ENCODE results near the gene NLRC4. TPM values are rescaled to one million over a fixed set of nuclear protein-coding genes. Genes with fewer than 3 reads are reported as not detected.

NLRC4 gene
- total and polyA plus RNA-seq, 2 of the 4 experiments (the other 2 are of a cell fraction): not detected

DNA sequence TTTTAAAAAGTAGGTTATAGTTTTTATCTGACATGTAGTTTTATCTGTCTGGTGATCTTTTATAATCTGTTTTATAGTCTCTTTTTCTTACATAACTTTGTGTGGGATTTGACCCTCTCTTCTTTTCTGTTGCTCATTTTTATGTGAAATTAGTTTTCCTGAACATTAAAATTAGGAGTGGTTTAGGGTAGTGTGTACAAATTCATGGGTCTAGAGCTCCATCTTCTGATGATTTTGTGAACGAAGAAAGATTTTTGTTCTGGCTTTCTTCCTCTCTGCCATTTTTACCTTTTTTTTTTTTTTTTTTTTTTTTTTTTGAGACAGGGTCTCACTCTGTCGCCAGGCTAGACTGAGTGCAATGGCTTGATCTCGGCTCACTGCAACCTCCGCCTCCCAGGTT lies 52.4 kb downstream of the NLRC4 start:
- H3K9me3 ChIP-seq (ENCODE audit: control insufficient read depth, insufficient read depth, low read length): no peaks in the 10 kb centered on the region
- H3K27me3 ChIP-seq (ENCODE audit: control insufficient read depth, insufficient read depth, low read length): no peaks in the 10 kb centered on the region
- no peak overlapping the region for H3K27ac ChIP-seq (ENCODE audit: insufficient read depth, low read length)
- no TSS peak for BruUV-seq (replicated peaks)
- ChIA-PET CTCF (interaction anchor here (0.7 kb wide), 2 partner anchors 25 to 1766 kb away, joined by 3 to 7 read pairs; no protein-coding TSS in a partner anchor), POLR2A (ENCODE audit: unreplicated experiment) (interaction anchor here (0.6 kb wide), 1 partner anchor 388 kb away, joined by 9 read pairs; no protein-coding TSS in a partner anchor)
- dilution Hi-C loops (cut with HindIII; ENCODE audit: low sequenced_read_pairs, unreplicated experiment): no loop called here
- no peak overlapping the region for H4K91ac ChIP-seq (ENCODE audit: insufficient read depth, low read depth, low read length)
- H2AFZ ChIP-seq (replicated peaks; ENCODE audit: low read length, poor library complexity): no peak overlapping the region
- H3K56ac ChIP-seq (ENCODE audit: extremely low read depth, insufficient read depth, low read length): no peak overlapping the region
- no peak overlapping the region for H4K5ac ChIP-seq (ENCODE audit: low read depth, low read length)
- no CpG with 5 or more reads among the region's 4 CpGs for WGBS, 2 experiments (ENCODE audit: extremely low coverage in 2 of 2, insufficient read length in 1 of 2)
- no peaks in the 10 kb centered on the region for H3K79me1 ChIP-seq (ENCODE audit: low read depth in 1 of 2, low read length in 2 of 2)
- H2BK5ac ChIP-seq (ENCODE audit: low read depth, low read length, poor library complexity, severe bottlenecking): no peak overlapping the region
- H2BK15ac ChIP-seq (ENCODE audit: low read depth, low read length): no peak overlapping the region
- no peaks in the 10 kb centered on the region for H3K4me1 ChIP-seq (ENCODE audit: control insufficient read depth, insufficient read depth, low read length)
- H3K4me3 ChIP-seq (ENCODE audit: insufficient read depth, low read depth, low read length): no peak overlapping the region
- H3K18ac ChIP-seq (ENCODE audit: low read depth, low read length): no peak overlapping the region
- H3K23ac ChIP-seq (ENCODE audit: low read depth, low read length): no peak overlapping the region
- DNase-seq: peak; percentile 5
- H3K36me3 ChIP-seq (ENCODE audit: control insufficient read depth, insufficient read depth, low read length): peaks cover 10% of the 10 kb centered on the region
- no peak for TF ChIP-seq POLR2A (IDR thresholded peaks at IDR 0.05; ENCODE audit: low read depth, low read length)
- TF ChIP-seq, protein P1, sequence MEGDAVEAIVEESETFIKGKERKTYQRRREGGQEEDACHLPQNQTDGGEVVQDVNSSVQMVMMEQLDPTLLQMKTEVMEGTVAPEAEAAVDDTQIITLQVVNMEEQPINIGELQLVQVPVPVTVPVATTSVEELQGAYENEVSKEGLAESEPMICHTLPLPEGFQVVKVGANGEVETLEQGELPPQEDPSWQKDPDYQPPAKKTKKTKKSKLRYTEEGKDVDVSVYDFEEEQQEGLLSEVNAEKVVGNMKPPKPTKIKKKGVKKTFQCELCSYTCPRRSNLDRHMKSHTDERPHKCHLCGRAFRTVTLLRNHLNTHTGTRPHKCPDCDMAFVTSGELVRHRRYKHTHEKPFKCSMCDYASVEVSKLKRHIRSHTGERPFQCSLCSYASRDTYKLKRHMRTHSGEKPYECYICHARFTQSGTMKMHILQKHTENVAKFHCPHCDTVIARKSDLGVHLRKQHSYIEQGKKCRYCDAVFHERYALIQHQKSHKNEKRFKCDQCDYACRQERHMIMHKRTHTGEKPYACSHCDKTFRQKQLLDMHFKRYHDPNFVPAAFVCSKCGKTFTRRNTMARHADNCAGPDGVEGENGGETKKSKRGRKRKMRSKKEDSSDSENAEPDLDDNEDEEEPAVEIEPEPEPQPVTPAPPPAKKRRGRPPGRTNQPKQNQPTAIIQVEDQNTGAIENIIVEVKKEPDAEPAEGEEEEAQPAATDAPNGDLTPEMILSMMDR (conservative IDR thresholded peaks at IDR 0.05; ENCODE audit: low read depth, low read length): 0 out of 2 replicates have a peak, but pooled peaks have one; percentile 16
- peak; percentile 20; the same call in 1 of the 2 replicates for TF ChIP-seq RAD21 (IDR thresholded peaks at IDR 0.05; ENCODE audit: low read length)
- H2BK20ac ChIP-seq (ENCODE audit: low read depth, low read length): no peak overlapping the region
- H4K20me1 ChIP-seq (ENCODE audit: insufficient read depth, low read length): no peaks in the 10 kb centered on the region
- H2AK5ac ChIP-seq (ENCODE audit: low read depth, low read length): no peak overlapping the region
- in situ Hi-C loops (cut with MboI; ENCODE audit: low sequenced_read_pairs): no loop called here
- intact Hi-C loops (cut with micrococcal nuclease): no loop called here
- H3K14ac ChIP-seq (replicated peaks; ENCODE audit: low read depth, low read length): no peak overlapping the region
- no peak overlapping the region for H3K9ac ChIP-seq (ENCODE audit: low read depth, low read length)
- H4K8ac ChIP-seq (ENCODE audit: low read depth in 2 of 2, low read length in 2 of 2): no peak overlapping the region
- no peak overlapping the region for H2AK9ac ChIP-seq (replicated peaks; ENCODE audit: low read depth, low read length, poor library complexity)
- H3K4me2 ChIP-seq (ENCODE audit: low read depth, low read length): no peak overlapping the region
- no peak overlapping the region for H3K4ac ChIP-seq (ENCODE audit: low read depth, low read length)
- ATAC-seq (ENCODE audit: low read depth): no peak
- H2BK120ac ChIP-seq (ENCODE audit: low read depth, low read length): no peak overlapping the region
- peaks cover 4% of the 10 kb centered on the region; the same call in 1 of the 2 replicates for H3K9me1 ChIP-seq (ENCODE audit: insufficient read depth, low read length)
